Transverse colon (tissue), 4 donors: ENCODE results near the gene PTPN20. TPM values are rescaled to one million over a fixed set of nuclear protein-coding genes. Genes with fewer than 3 reads are reported as not detected.

Source experiments
- DNase-seq: peaks from one replicate; pipeline ENCODE4 v3.0.0-alpha.2; 2019
- H3K27ac ChIP-seq, 4 donors: fragments of 200-600 bp; sonication (generic); 2 replicates each; pipeline ENCODE4 v1.5.1; 2016 to 2018; ENCODE audit warnings: inconsistent platforms in 4 of 4
- H3K27me3 ChIP-seq: fragments of 200-600 bp; sonication (generic); 2 replicates; pipeline ENCODE4 v1.5.1; 2017; ENCODE audit warnings: inconsistent platforms
- H3K36me3 ChIP-seq, 4 donors: fragments of 200-600 bp; sonication (generic); 2 replicates each; pipeline ENCODE4 v1.5.1; 2017 to 2019; ENCODE audit warnings: inconsistent platforms in 4 of 4
- H3K4me1 ChIP-seq, 4 donors: fragments of 200-600 bp; sonication (generic); 2 replicates each; pipeline ENCODE4 v1.5.1; 2017 to 2020; ENCODE audit warnings: inconsistent platforms in 4 of 4
- H3K4me3 ChIP-seq, 4 donors: fragments of 200-600 bp; sonication (generic); 1 replicate in 1 of 4; 2 replicates in 3 of 4; pipeline versions ENCODE4 v1.5.1 to v1.6.1; 2017 to 2019; ENCODE audit warnings: inconsistent platforms in 4 of 4
- H3K9me3 ChIP-seq, 2 donors: fragments of 200-600 bp; sonication (generic); 2 replicates each; pipeline ENCODE4 v1.5.1; 2017 to 2019; ENCODE audit warnings: inconsistent platforms in 2 of 2
- CTCF ChIP-seq, 5 experiments: fragments of 200-600 bp in 3 of 5; fragments of 450-650 bp in 2 of 5; sonication (generic) in 3 of 5; IDR thresholded peaks; 1 replicate in 2 of 5; 2 replicates in 3 of 5; pipeline ENCODE4 v1.5.1; 2016 to 2017; ENCODE audit warnings: antibody characterized with exemption in 5 of 5, inconsistent platforms in 3 of 5, mild to moderate bottlenecking in 2 of 5, moderate library complexity in 1 of 5
- EP300 ChIP-seq: sonication (generic); formaldehyde crosslinking; IDR thresholded peaks from one replicate; pipeline ENCODE4 v1.6.1; 2017; ENCODE audit warnings: antibody characterized with exemption, low read depth
- POLR2A ChIP-seq: fragments of 450-650 bp; IDR thresholded peaks from one replicate; pipeline ENCODE4 v1.6.1; 2016; ENCODE audit warnings: antibody characterized with exemption, mild to moderate bottlenecking, moderate library complexity
- POLR2AphosphoS5 ChIP-seq, 3 donors: sonication (generic); formaldehyde crosslinking; IDR thresholded peaks; one replicate each; pipeline ENCODE4 v1.6.1; 2016; ENCODE audit warnings: antibody characterized with exemption in 3 of 3
- WGBS, 2 donors: methylation state at CpG; one replicate each; pipeline ENCODE4 v1.1.5; 2018; ENCODE audit warnings: low coverage in 1 of 2; 5-methylcytosine and 5-hydroxymethylcytosine counted together
- in situ Hi-C, 4 donors: fragments of 200-750 bp; cut with MboI; loops; one replicate each; pipeline versions ENCODE4 v1.15.0 to v1.15.1; 2017; ENCODE audit warnings: low sequenced_read_pairs in 3 of 4, low pct_ligation_motif_present in 1 of 4, low pct_unique_long_range_greater_than_20kb in 1 of 4
- intact Hi-C: fragments of 100-400 bp; cut with DNase I; formaldehyde crosslinking; loops from one replicate; pipeline ENCODE4 v1.15.1; 2023; ENCODE audit warnings: low total_unique reads
- total RNA-seq, 4 donors: library from RNA; depleted of rRNA; stranded (reverse); fragments of >200 nt; gene quantifications; one replicate each; pipeline ENCODE4 v1.1.0, GENCODE V29; 2016

PTPN20 gene
- total RNA-seq, 4 donors from 2014 or later = 1.6 to 34.0 (median 4.9) TPM; not detected in 1

GRCh38 chr10:46995234-46995633 is 84.0 kb downstream of the PTPN20 start:
- no peak for DNase-seq
- H3K27me3 ChIP-seq = no peaks in the 10 kb centered on the region
- H3K4me1 ChIP-seq = peaks cover 0 to 26% (median 5%) of the 10 kb centered on the region in 4 donors
- intact Hi-C loops (no loop called here), in situ Hi-C loops (no loop called here)
- H3K27ac ChIP-seq = no peak overlapping the region
- H3K4me3 ChIP-seq = no peak overlapping the region
- H3K9me3 ChIP-seq = no peaks in the 10 kb centered on the region
- 65 to 79% methylated on average over 2 of the region's 2 CpGs for WGBS, 2 donors
- H3K36me3 ChIP-seq = no peaks in the 10 kb centered on the region
- TF ChIP-seq EP300 (no peak), POLR2AphosphoS5 (IDR thresholded peaks at IDR 0.05) (no peak), CTCF (IDR thresholded peaks at IDR 0.05) (no peak), POLR2A (no peak)

GRCh38 chr10:46998192-46998591 is 87.0 kb downstream of the PTPN20 start:
- intact Hi-C loops (no loop called here), in situ Hi-C loops (no loop called here)
- H3K4me1 ChIP-seq = peaks cover 0 to 40% (median 10%) of the 10 kb centered on the region in 4 donors
- no peak for TF ChIP-seq POLR2A
- no peak for TF ChIP-seq CTCF (IDR thresholded peaks at IDR 0.05)
- no peak for TF ChIP-seq EP300
- TF ChIP-seq POLR2AphosphoS5 (IDR thresholded peaks at IDR 0.05) = no peak
- no peaks in the 10 kb centered on the region for H3K36me3 ChIP-seq
- no peak overlapping the region for H3K4me3 ChIP-seq
- H3K9me3 ChIP-seq = no peaks in the 10 kb centered on the region
- no peaks in the 10 kb centered on the region for H3K27me3 ChIP-seq
- H3K27ac ChIP-seq = peak overlapping the region; percentile 50 to 73 (median 63)
- DNase-seq = no peak

GRCh38 chr10:46998595-46998994 is 87.4 kb downstream of the PTPN20 start:
- H3K4me1 ChIP-seq = peaks cover 0 to 38% (median 10%) of the 10 kb centered on the region in 4 donors
- H3K4me3 ChIP-seq = no peak overlapping the region
- no peaks in the 10 kb centered on the region for H3K36me3 ChIP-seq
- H3K27me3 ChIP-seq = no peaks in the 10 kb centered on the region
- DNase-seq = no peak
- in situ Hi-C loops (no loop called here), intact Hi-C loops (no loop called here)
- no peaks in the 10 kb centered on the region for H3K9me3 ChIP-seq
- WGBS, 2 donors = 59 to 63% methylated on average over 2 of the region's 2 CpGs
- TF ChIP-seq CTCF (IDR thresholded peaks at IDR 0.05) (no peak), POLR2A (no peak), EP300 (no peak), POLR2AphosphoS5 (IDR thresholded peaks at IDR 0.05) (peak in 1 of 3 donors; percentile 9)
- H3K27ac ChIP-seq = peak overlapping the region; percentile 50 to 73 (median 63)

GRCh38 chr10:46999217-46999616 is 88.0 kb downstream of the PTPN20 start:
- Histone ChIP-seq H3K9me3 (no peaks in the 10 kb centered on the region), H3K27ac (peak overlapping the region; percentile 50 to 73 (median 63)), H3K4me3 (no peak overlapping the region), H3K36me3 (no peaks in the 10 kb centered on the region), H3K27me3 (no peaks in the 10 kb centered on the region), H3K4me1 (peaks cover 0 to 36% (median 10%) of the 10 kb centered on the region in 4 donors)
- DNase-seq = no peak
- intact Hi-C loops = no loop called here
- in situ Hi-C loops = no loop called here
- TF ChIP-seq POLR2AphosphoS5 (IDR thresholded peaks at IDR 0.05) (no peak), CTCF (IDR thresholded peaks at IDR 0.05) (no peak), EP300 (no peak), POLR2A (no peak)
- WGBS, 2 donors = 65 to 75% methylated on average over 3 of the region's 3 CpGs
